PC-9 (cell line): ENCODE results near the gene NOXO1.

Experiments used
- CTCF ChIP-seq: fragments of 200-600 bp; sonication (generic); conservative IDR thresholded peaks from 2 replicates; pipeline ENCODE4 v1.6.1; 2017; ENCODE audit warnings: mixed run types, antibody characterized with exemption, mild to moderate bottlenecking, moderate library complexity
- EZH2 ChIP-seq: fragments of 200-600 bp; sonication (generic); IDR thresholded peaks from 2 replicates; pipeline ENCODE4 v1.8.0; 2017; ENCODE audit warnings: antibody characterized with exemption, low read depth

GRCh38 chr16:2008631-2009163, 27.4 kb upstream of the NOXO1 start:
- no peak for TF ChIP-seq CTCF
- TF ChIP-seq EZH2 = no peak
